Vagina (tissue), 2 donors: Measurements from ENCODE around the gene ZSCAN10. TPM values are rescaled to one million over a fixed set of nuclear protein-coding genes. Genes with fewer than 3 reads are reported as not detected.

ENCODE experiments used
- DNase-seq, 2 donors: peaks; one replicate each; pipeline ENCODE4 v3.0.0-alpha.2; 2017; ENCODE audit errors: extremely low spot score in 2 of 2
- H3K27ac ChIP-seq: fragments of 200-600 bp; sonication (generic); one replicate; pipeline ENCODE4 v1.5.1; 2019
- H3K27me3 ChIP-seq: fragments of 200-600 bp; sonication (generic); one replicate; pipeline ENCODE4 v1.5.1; 2019
- H3K36me3 ChIP-seq, 2 donors: fragments of 200-600 bp; sonication (generic); one replicate each; pipeline ENCODE4 v1.5.1; 2017 to 2019
- H3K4me1 ChIP-seq: fragments of 200-600 bp; sonication (generic); one replicate; pipeline ENCODE4 v1.5.1; 2019
- H3K4me3 ChIP-seq, 2 donors: fragments of 200-600 bp; sonication (generic); 1 replicate in 1 of 2; 2 replicates in 1 of 2; pipeline ENCODE4 v1.5.1; 2016 to 2019
- H3K9me3 ChIP-seq: fragments of 200-600 bp; sonication (generic); one replicate; pipeline ENCODE4 v1.5.1; 2019
- POLR2A ChIP-seq, 2 donors: fragments of 450-650 bp; IDR thresholded peaks; one replicate each; pipeline ENCODE4 v1.6.1; 2017; ENCODE audit warnings: antibody characterized with exemption in 2 of 2, mild to moderate bottlenecking in 2 of 2, moderate library complexity in 2 of 2
- POLR2AphosphoS5 ChIP-seq, 2 donors: sonication (generic); formaldehyde crosslinking; IDR thresholded peaks; one replicate each; pipeline ENCODE4 v1.9.0; 2017; ENCODE audit warnings: antibody characterized with exemption in 2 of 2, mild to moderate bottlenecking in 2 of 2, low read depth in 1 of 2; ENCODE audit not compliant: insufficient read depth in 1 of 2
- intact Hi-C: fragments of 100-400 bp; cut with DNase I; formaldehyde crosslinking; loops from one replicate; pipeline ENCODE4 v1.15.1; 2023
- total RNA-seq: library from RNA; depleted of rRNA; stranded (reverse); fragments of >200 nt; gene quantifications from one replicate; pipeline ENCODE4 v1.2.3, GENCODE V29; 2016
- TF ChIP-seq, protein P1 (sequence below), 3 experiments: fragments of 450-650 bp in 2 of 3; fragments of 200-600 bp in 1 of 3; sonication (generic) in 1 of 3; IDR thresholded peaks; one replicate each; pipeline ENCODE4 v1.5.1; 2017 to 2019; ENCODE audit warnings: antibody characterized with exemption in 3 of 3, mild to moderate bottlenecking in 2 of 3, moderate library complexity in 2 of 3

The ZSCAN10 gene
- total RNA-seq, 1 donor from 2014 or later = not detected

DNA sequence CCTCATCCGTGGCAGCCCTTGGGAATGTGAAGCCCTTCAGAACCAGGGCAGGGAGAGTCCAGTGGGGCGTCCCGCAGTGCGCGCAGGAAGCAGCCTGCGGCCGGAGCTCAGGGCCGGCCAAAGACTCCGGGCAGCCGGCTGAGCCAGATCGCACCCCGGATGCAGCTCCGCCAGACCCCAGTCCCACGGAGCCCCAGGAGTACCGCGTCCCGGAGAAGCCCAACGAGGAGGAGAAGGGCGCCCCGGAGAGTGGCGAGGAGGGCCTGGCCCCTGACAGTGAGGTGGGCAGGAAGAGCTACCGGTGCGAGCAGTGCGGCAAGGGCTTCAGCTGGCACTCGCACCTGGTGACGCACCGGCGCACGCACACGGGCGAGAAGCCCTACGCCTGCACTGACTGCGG is 20.2 kb upstream of the ZSCAN10 start:
- Histone ChIP-seq H3K36me3 (peaks cover 0 to 23% of the 10 kb centered on the region in 2 donors), H3K9me3 (no peaks in the 10 kb centered on the region), H3K4me1 (peaks cover 22% of the 10 kb centered on the region), H3K27ac (no peak overlapping the region), H3K27me3 (no peaks in the 10 kb centered on the region), H3K4me3 (no peak overlapping the region)
- DNase-seq = no peak
- TF ChIP-seq POLR2A (IDR thresholded peaks at IDR 0.05) = no peak
- TF ChIP-seq, protein P1, sequence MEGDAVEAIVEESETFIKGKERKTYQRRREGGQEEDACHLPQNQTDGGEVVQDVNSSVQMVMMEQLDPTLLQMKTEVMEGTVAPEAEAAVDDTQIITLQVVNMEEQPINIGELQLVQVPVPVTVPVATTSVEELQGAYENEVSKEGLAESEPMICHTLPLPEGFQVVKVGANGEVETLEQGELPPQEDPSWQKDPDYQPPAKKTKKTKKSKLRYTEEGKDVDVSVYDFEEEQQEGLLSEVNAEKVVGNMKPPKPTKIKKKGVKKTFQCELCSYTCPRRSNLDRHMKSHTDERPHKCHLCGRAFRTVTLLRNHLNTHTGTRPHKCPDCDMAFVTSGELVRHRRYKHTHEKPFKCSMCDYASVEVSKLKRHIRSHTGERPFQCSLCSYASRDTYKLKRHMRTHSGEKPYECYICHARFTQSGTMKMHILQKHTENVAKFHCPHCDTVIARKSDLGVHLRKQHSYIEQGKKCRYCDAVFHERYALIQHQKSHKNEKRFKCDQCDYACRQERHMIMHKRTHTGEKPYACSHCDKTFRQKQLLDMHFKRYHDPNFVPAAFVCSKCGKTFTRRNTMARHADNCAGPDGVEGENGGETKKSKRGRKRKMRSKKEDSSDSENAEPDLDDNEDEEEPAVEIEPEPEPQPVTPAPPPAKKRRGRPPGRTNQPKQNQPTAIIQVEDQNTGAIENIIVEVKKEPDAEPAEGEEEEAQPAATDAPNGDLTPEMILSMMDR (IDR thresholded peaks at IDR 0.05) = no peak
- no peak for TF ChIP-seq POLR2AphosphoS5 (IDR thresholded peaks at IDR 0.05; ENCODE audit: insufficient read depth in 1 of 2, low read depth in 1 of 2)
- intact Hi-C loops = no loop called here

DNA sequence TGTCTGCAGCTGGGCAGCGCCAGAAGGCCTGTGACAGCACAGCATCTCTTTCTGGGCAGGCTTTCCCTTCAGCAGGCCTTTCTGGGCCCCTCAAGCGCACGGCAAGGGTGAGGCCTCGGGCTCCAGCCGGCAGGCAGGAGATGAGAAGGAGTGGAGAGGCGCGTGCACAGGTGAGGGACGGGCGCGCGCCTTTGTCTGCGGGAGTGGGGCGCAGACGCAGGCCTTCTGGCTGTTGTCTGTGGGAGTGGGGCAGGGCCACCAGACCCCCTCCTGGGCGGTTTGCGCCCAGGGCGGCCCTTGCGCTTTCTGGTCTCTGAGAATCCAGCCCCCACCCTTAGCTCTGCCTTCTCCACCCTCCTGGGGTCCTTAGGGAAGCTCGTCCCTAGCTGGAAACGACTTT is 19.8 kb upstream of the ZSCAN10 start:
- Histone ChIP-seq H3K4me1 (peaks cover 24% of the 10 kb centered on the region), H3K9me3 (no peaks in the 10 kb centered on the region), H3K36me3 (peaks cover 0 to 23% of the 10 kb centered on the region in 2 donors), H3K27ac (no peak overlapping the region), H3K4me3 (no peak overlapping the region), H3K27me3 (no peaks in the 10 kb centered on the region)
- DNase-seq = no peak
- intact Hi-C loops = no loop called here
- TF ChIP-seq POLR2A (IDR thresholded peaks at IDR 0.05) = no peak
- TF ChIP-seq POLR2AphosphoS5 (IDR thresholded peaks at IDR 0.05; ENCODE audit: insufficient read depth in 1 of 2, low read depth in 1 of 2) = no peak
- TF ChIP-seq, protein P1 (IDR thresholded peaks at IDR 0.05) = no peak

DNA sequence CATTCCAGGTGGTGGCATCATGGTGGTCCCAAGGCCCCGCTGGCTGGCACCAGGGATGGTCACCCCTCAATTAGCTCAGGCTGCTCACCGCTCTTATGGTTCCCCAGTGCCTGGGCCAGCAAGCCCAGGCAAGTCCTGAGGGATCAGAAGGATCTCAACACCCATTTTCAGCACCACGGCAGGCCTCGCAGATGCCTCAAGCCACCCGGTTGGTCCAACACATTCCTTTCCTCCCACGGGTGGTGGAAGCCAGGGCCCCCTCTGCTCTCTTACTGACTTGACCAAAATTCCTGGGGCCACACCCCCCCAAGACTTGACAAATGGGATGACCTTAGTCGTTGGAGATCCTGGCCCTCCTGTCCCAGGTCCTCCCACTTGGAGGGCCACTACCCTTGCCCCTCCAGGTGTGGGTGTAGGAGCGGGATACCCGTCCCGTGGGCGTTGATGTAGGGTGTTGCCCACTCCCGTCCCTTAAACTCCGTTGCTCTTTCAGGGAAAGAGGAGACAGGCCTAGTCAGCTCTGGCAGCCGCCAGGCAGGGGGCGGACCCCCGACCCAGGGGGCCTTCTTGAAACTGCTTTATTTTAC is 19.2 kb upstream of the ZSCAN10 start:
- H3K4me1 ChIP-seq = peaks cover 24% of the 10 kb centered on the region
- intact Hi-C loops = no loop called here
- no peaks in the 10 kb centered on the region for H3K27me3 ChIP-seq
- no peak overlapping the region for H3K4me3 ChIP-seq
- TF ChIP-seq POLR2A (IDR thresholded peaks at IDR 0.05) (no peak), POLR2AphosphoS5 (IDR thresholded peaks at IDR 0.05; ENCODE audit: insufficient read depth in 1 of 2, low read depth in 1 of 2) (no peak)
- TF ChIP-seq, protein P1 (IDR thresholded peaks at IDR 0.05) = no peak
- H3K9me3 ChIP-seq = no peaks in the 10 kb centered on the region
- peaks cover 0 to 23% of the 10 kb centered on the region in 2 donors for H3K36me3 ChIP-seq
- DNase-seq = no peak
- H3K27ac ChIP-seq = no peak overlapping the region

DNA sequence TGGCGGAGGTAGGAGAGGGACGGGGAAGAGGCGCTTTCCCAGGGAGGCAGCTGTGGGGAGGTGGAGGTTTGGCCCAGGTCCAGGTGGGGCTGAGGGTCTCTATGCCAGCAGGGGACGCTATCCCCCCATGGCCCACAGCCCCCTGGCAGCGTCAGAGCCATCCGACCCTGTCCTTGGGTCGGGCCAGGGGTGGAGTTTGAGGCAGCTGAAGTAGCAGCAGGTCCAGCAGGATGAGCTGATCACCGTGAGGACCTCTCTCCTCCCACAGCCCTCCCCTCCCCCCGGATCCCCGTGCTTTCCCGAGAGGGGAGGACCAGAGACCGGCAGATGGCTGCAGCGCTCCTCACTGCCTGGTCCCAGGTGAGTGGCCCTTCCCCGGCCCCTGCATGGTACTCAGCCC is 16.5 kb upstream of the ZSCAN10 start:
- peaks cover 0 to 23% of the 10 kb centered on the region in 2 donors for H3K36me3 ChIP-seq

DNA sequence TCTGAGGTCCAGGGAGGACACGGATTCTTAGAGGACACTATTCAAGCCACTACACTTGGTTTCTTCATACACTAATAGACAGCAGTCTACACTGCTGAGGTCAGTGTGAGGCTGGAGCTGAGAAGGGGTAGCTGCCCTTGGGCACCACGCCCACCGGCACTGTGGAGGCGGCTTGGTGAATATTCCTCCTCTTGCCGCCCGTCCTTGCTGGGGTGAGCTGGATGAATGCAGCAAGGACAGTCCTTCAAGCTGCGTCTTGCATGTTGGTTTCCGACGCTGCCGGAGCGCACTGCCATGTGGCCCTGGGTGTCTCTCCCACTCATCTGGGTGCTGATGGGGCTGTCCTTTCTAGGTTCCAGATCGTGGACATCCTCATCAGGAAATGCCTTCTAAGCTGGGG is 15.9 kb upstream of the ZSCAN10 start:
- Histone ChIP-seq H3K4me3 (no peak overlapping the region), H3K27me3 (no peaks in the 10 kb centered on the region), H3K4me1 (peaks cover 31% of the 10 kb centered on the region), H3K27ac (no peak overlapping the region), H3K36me3 (peaks cover 0 to 21% of the 10 kb centered on the region in 2 donors), H3K9me3 (no peaks in the 10 kb centered on the region)
- TF ChIP-seq POLR2A (IDR thresholded peaks at IDR 0.05) = no peak
- TF ChIP-seq, protein P1 (IDR thresholded peaks at IDR 0.05) = no peak
- no peak for TF ChIP-seq POLR2AphosphoS5 (IDR thresholded peaks at IDR 0.05; ENCODE audit: insufficient read depth in 1 of 2, low read depth in 1 of 2)
- DNase-seq = no peak
- intact Hi-C loops = no loop called here

More for the DNA sequence above, 16.5 kb upstream of the ZSCAN10 start:
- no peak for DNase-seq
- Histone ChIP-seq H3K27me3 (no peaks in the 10 kb centered on the region), H3K9me3 (no peaks in the 10 kb centered on the region), H3K27ac (no peak overlapping the region), H3K4me3 (no peak overlapping the region), H3K4me1 (peaks cover 31% of the 10 kb centered on the region)
- intact Hi-C loops = no loop called here
- TF ChIP-seq POLR2AphosphoS5 (IDR thresholded peaks at IDR 0.05; ENCODE audit: insufficient read depth in 1 of 2, low read depth in 1 of 2) (no peak), POLR2A (IDR thresholded peaks at IDR 0.05) (no peak)
- TF ChIP-seq, protein P1 (IDR thresholded peaks at IDR 0.05) = no peak
